Small intestine (tissue), 7 donors: ENCODE measurements around the gene ZNF398. TPM values are rescaled to one million over a fixed set of nuclear protein-coding genes. Genes with fewer than 3 reads are reported as not detected.
"Not testable (repeated sequence)": the region's sequence is repeated elsewhere in the genome, so short reads cannot be mapped to it uniquely, and the experiment has no call there.

Source experiments
- DNase-seq, 2 donors: peaks; one replicate each; pipeline versions ENCODE4 v3.0.0 to v3.0.0-alpha.2; 2013
- FAIRE-seq: peaks from 2 replicates; lab custom pipeline; 2012; peaks lifted over from hg19 to GRCh38; lab: Jason Lieb, UNC
- H3K27ac ChIP-seq, 3 donors: one replicate each; pipeline ENCODE4 v1.5.1; 2013; ENCODE audit warnings: low read length in 2 of 3, mild to moderate bottlenecking in 2 of 3, control low read depth in 1 of 3, inconsistent platforms in 1 of 3, low read depth in 1 of 3, moderate library complexity in 1 of 3
- H3K27me3 ChIP-seq, 3 donors: one replicate each; pipeline ENCODE4 v1.6.1; 2013; ENCODE audit warnings: low read length in 3 of 3, inconsistent platforms in 1 of 3; ENCODE audit not compliant: control insufficient read depth in 3 of 3, insufficient read depth in 3 of 3
- H3K36me3 ChIP-seq, 3 donors: one replicate each; pipeline ENCODE4 v1.6.1; 2013; ENCODE audit warnings: low read length in 3 of 3, inconsistent platforms in 1 of 3, low read depth in 1 of 3, mild to moderate bottlenecking in 1 of 3, moderate library complexity in 1 of 3; ENCODE audit not compliant: control insufficient read depth in 3 of 3, insufficient read depth in 2 of 3
- H3K4me1 ChIP-seq, 3 donors: one replicate each; pipeline ENCODE4 v1.6.1; 2013; ENCODE audit warnings: low read length in 2 of 3, inconsistent platforms in 1 of 3, low read depth in 1 of 3, mild to moderate bottlenecking in 1 of 3, moderate library complexity in 1 of 3; ENCODE audit not compliant: control insufficient read depth in 3 of 3, insufficient read depth in 2 of 3
- H3K4me3 ChIP-seq, 3 donors: one replicate each; pipeline ENCODE4 v1.5.1; 2013; ENCODE audit warnings: low read length in 3 of 3, control low read depth in 1 of 3, inconsistent platforms in 1 of 3, low read depth in 1 of 3, mild to moderate bottlenecking in 1 of 3, moderate library complexity in 1 of 3
- H3K9me3 ChIP-seq, 2 donors: one replicate each; pipeline ENCODE4 v1.6.1; 2013; ENCODE audit warnings: low read depth in 1 of 2, low read length in 1 of 2; ENCODE audit not compliant: control insufficient read depth in 2 of 2, insufficient read depth in 1 of 2
- WGBS, 3 donors: extraction: QIAGEN DNeasy Blood & Tissue Kit; methylation state at CpG; one replicate each; pipeline ENCODE4 v1.1.7; 2013; 5-methylcytosine and 5-hydroxymethylcytosine counted together
- polyA plus RNA-seq, 4 donors: library from polyadenylated mRNA; stranded (reverse) in 3 of 4; unstranded in 1 of 4; fragments of 200-250 nt in 3 of 4; fragments of 120-200 nt in 1 of 4; gene quantifications; one replicate each; pipeline versions ENCODE4 v1.2.1 to v1.2.3, GENCODE V29; 2013
- donor health status: healthy with polysubstance abuse.
- donor health status: control.
- donor health status: control.
- donor health status: Bipolar disorder and iron deficiency.
- donor health status: healthy.

The ZNF398 gene
- polyA plus RNA-seq, 4 donors: 2.2 to 9.9 (median 3.2) TPM

DNA sequence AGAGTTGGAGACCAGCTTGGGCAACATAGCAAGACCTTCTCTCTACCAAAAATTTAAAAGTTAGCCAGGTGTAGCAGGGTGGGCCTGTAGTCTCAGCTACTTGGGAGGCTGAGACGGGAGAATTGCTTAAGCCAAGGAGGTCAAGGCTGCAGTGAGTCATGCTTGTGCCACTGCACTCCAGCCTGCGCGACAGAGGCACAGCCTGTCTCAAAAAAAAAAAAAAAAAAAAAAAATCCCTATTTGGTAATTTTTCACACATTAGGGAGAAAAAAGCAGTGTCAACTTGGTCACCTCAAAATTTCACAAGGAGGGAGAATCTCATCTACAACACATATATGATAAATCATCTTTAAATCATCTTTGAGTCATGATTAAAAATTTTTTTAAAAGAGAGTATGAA, 6.4 kb upstream of the ZNF398 start:
- Histone ChIP-seq H3K4me1 (peaks cover 0 to 5% (median 0%) of the 10 kb centered on the region in 3 donors), H3K27me3 (no peaks in the 10 kb centered on the region), H3K9me3 (no peaks in the 10 kb centered on the region), H3K4me3 (no peak overlapping the region), H3K27ac (no peak overlapping the region), H3K36me3 (no peaks in the 10 kb centered on the region)
- FAIRE-seq (no peak), DNase-seq (no peak)
- 74 to 81% (median 74%) methylated on average over 3 of the region's 3 CpGs for WGBS, 3 donors

GRCh38 chr7:149141893-149142292, 5.4 kb upstream of the ZNF398 start:
- Histone ChIP-seq H3K9me3 (no peaks in the 10 kb centered on the region), H3K27ac (no peak overlapping the region), H3K4me1 (peaks cover 0 to 10% (median 0%) of the 10 kb centered on the region in 3 donors), H3K36me3 (no peaks in the 10 kb centered on the region), H3K4me3 (no peak overlapping the region), H3K27me3 (no peaks in the 10 kb centered on the region)
- 80 to 89% (median 81%) methylated on average over 4 of the region's 4 CpGs for WGBS, 3 donors
- FAIRE-seq (no peak), DNase-seq (no peak)

GRCh38 chr7:149144436-149144922, 2.8 kb upstream of the ZNF398 start:
- H3K4me3 ChIP-seq, H3K9me3 ChIP-seq, DNase-seq, H3K36me3 ChIP-seq, FAIRE-seq, H3K27ac ChIP-seq, H3K27me3 ChIP-seq: not testable (repeated sequence)
- peaks cover 2 to 10% (median 5%) of the 10 kb centered on the region in 3 donors for H3K4me1 ChIP-seq
- 73 to 78% (median 77%) methylated on average over 14 of the region's 14 CpGs for WGBS, 3 donors

DNA sequence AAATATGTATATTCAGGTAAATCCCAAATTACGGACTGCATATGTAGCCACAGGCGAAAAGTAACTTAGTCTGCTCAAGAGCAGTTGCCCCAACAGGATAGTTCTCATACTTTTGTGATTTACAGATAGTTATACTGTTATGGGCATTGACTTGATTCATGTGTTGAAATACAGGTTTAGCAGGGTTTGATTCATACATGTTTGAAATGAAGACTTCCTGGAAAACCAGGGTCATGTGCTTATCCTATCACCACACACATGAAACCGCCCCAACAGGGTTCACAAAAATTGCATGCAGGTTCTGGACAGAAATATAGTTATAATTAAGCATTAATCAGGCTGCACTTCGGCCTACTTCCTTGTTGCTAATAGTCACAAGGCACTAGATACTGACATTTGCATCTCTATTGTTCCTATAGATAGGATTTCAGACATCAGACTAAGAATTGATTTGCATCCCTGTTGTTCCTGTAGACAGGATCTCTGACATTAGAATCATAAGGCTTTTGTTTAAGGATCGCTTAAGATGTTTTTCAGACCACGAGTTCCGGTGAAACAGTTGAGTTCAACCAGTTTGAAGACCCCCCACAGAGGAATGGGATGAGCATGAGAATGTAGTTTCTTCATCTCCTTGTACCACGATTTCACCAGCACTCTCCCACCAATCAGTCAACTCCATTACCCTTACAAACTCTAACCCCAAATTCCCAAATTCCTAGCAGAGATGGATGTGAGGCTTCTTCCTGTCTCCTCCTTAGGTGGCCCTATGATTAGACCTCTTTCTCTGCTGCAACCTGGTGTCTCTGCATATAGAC, 2.0 kb upstream of the ZNF398 start:
- Histone ChIP-seq H3K4me1 (peaks cover 2 to 10% (median 5%) of the 10 kb centered on the region in 3 donors), H3K36me3 (no peaks in the 10 kb centered on the region), H3K9me3 (no peaks in the 10 kb centered on the region), H3K27ac (peak overlapping the region in 2 of 3 donors; percentile 36 to 65), H3K27me3 (no peaks in the 10 kb centered on the region), H3K4me3 (no peak overlapping the region)
- FAIRE-seq: no peak
- 61 to 75% (median 75%) methylated on average over 8 of the region's 8 CpGs for WGBS, 3 donors
- peak; percentile 51 to 73 for DNase-seq

DNA sequence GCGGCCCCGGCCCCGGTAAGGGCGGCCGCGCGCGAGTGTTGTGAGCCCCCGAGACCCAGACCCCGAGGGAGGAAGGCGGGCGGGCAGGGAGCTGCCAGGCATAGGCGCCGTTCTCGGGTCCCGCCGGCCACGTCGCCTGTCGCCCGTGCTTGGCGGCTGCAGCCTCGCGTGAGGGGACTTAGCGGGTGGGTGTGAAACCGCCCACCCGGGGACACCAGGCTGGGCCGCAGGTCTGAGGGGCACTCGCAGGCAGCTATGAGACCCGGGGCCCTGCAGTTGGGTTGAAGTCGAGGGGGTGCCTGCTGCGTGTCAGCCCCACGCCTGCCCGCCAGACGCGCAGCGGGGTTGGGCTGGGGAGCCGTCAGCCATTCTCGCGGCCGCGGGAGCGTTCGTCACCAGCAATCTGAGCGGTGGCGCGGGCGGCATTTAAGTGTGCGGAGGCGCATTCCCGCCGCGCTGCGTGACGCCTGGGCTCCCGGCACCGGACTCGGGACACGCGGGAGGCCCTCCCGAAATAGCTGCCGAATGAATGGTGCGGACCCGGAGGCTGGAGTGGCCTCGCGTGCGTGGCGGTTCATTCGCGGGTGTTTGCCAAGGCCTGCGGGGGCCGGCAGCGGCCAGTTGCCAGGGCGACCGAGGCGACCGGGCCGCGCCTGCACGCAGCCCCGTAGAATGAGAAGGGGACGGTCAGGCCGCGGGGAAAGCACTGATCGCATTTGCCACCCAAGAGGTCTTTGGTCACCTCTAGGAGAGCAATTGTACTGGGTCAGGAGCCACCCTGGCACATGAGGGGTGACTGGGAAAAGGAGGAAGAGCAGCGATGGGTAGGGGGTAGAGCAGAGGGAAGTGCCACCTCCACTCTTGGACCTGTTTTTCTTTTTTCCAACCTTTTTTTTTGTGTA, 750 bp downstream of the ZNF398 start:
- Histone ChIP-seq H3K9me3 (no peaks in the 10 kb centered on the region), H3K4me1 (peaks cover 2 to 10% (median 5%) of the 10 kb centered on the region in 3 donors), H3K4me3 (peak overlapping the region; percentile 64 to 91 (median 64)), H3K36me3 (peaks cover 0 to 3% (median 0%) of the 10 kb centered on the region in 3 donors), H3K27me3 (no peaks in the 10 kb centered on the region), H3K27ac (peak overlapping the region; percentile 86 to 96 (median 89))
- peak; percentile 58 to 79 for DNase-seq
- 0 to 1% (median 1%) methylated on average over 78 to 86 of the region's 86 CpGs for WGBS, 3 donors
- no peak for FAIRE-seq

GRCh38 chr7:149150981-149151380, 3.7 kb downstream of the ZNF398 start:
- no peak overlapping the region for H3K27ac ChIP-seq
- H3K27me3 ChIP-seq: no peaks in the 10 kb centered on the region
- no peaks in the 10 kb centered on the region for H3K9me3 ChIP-seq
- no peak overlapping the region for H3K4me3 ChIP-seq
- peaks cover 3 to 19% (median 4%) of the 10 kb centered on the region in 3 donors for H3K36me3 ChIP-seq
- FAIRE-seq: no peak
- DNase-seq: no peak
- 63 to 72% (median 67%) methylated on average over 4 of the region's 4 CpGs for WGBS, 3 donors
- H3K4me1 ChIP-seq: peaks cover 2 to 5% (median 5%) of the 10 kb centered on the region in 3 donors

- no peak overlapping the region for H3K27ac ChIP-seq
- peaks cover 6 to 33% (median 7%) of the 10 kb centered on the region in 3 donors for H3K36me3 ChIP-seq
- 85 to 97% (median 93%) methylated on average over 2 of the region's 2 CpGs for WGBS, 3 donors
These were observed 6.1 kb downstream of the ZNF398 start for GRCh38 chr7:149153346-149153745.

DNA sequence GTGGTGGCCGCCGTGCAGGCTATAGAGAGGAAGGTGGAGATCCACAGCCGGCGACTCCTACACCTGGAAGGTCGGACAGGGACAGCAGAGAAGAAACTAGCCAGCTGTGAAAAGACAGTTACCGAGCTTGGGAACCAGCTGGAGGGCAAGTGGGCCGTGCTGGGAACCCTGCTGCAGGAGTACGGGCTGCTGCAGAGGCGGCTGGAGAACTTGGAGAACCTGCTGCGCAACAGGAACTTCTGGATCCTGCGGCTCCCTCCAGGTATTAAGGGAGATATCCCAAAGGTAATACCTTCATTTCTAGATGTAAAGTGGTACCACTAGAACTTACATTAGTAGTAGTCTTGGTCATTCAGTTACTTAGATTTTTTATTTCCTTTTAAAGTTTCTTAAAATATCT, 6.8 kb downstream of the ZNF398 start:
- H3K9me3 ChIP-seq: no peaks in the 10 kb centered on the region
- H3K27ac ChIP-seq: no peak overlapping the region
- peaks cover 6 to 36% (median 7%) of the 10 kb centered on the region in 3 donors for H3K36me3 ChIP-seq
- DNase-seq (no peak), FAIRE-seq (no peak)
- H3K4me3 ChIP-seq: no peak overlapping the region
- WGBS, 3 donors: 92 to 95% (median 93%) methylated on average over 11 of the region's 11 CpGs
- H3K4me1 ChIP-seq: no peaks in the 10 kb centered on the region
- H3K27me3 ChIP-seq: no peaks in the 10 kb centered on the region

More at GRCh38 chr7:149153346-149153745, 6.1 kb downstream of the ZNF398 start:
- DNase-seq (no peak), FAIRE-seq (no peak)
- Histone ChIP-seq H3K4me3 (no peak overlapping the region), H3K4me1 (peaks cover 0 to 3% (median 2%) of the 10 kb centered on the region in 3 donors), H3K27me3 (no peaks in the 10 kb centered on the region), H3K9me3 (no peaks in the 10 kb centered on the region)
